Neural cell (in vitro differentiated cells): ENCODE results near the gene GPR180.

Experiments
- CTCF ChIP-seq: fragments of 450-650 bp; IDR thresholded peaks from 2 replicates; pipeline ENCODE4 v1.5.1; 2014; ENCODE audit warnings: antibody characterized with exemption, mild to moderate bottlenecking, moderate library complexity; ENCODE audit not compliant: poor library complexity, severe bottlenecking
- EP300 ChIP-seq: fragments of 450-650 bp; conservative IDR thresholded peaks from 2 replicates; pipeline ENCODE4 v1.6.1; 2014; ENCODE audit warnings: antibody characterized with exemption, mild to moderate bottlenecking, moderate library complexity; ENCODE audit not compliant: poor library complexity, severe bottlenecking
- EZH2 ChIP-seq: fragments of 200-600, 300-800 bp; shearing (Covaris generic), sonication (generic); IDR thresholded peaks from 2 replicates; pipeline ENCODE4 v1.6.1; 2014; ENCODE audit warnings: antibody characterized with exemption, low read length, borderline replicate concordance, mild to moderate bottlenecking; ENCODE audit not compliant: insufficient read depth, poor library complexity, severe bottlenecking
- MXI1 ChIP-seq: fragments of 450-650 bp; conservative IDR thresholded peaks from 2 replicates; pipeline ENCODE4 v1.6.1; 2014; ENCODE audit warnings: antibody characterized with exemption, mild to moderate bottlenecking; ENCODE audit not compliant: poor library complexity, severe bottlenecking
- POLR2AphosphoS5 ChIP-seq: IDR thresholded peaks from 2 replicates; pipeline ENCODE4 v1.6.1; 2012
- RAD21 ChIP-seq: fragments of 450-650 bp; conservative IDR thresholded peaks from 2 replicates; pipeline ENCODE4 v1.6.1; 2014; ENCODE audit warnings: antibody characterized with exemption, mild to moderate bottlenecking, moderate library complexity
- REST ChIP-seq: IDR thresholded peaks from 2 replicates; pipeline ENCODE4 v1.6.1; 2012; ENCODE audit warnings: borderline replicate concordance
- TAF1 ChIP-seq: IDR thresholded peaks from 2 replicates; pipeline ENCODE4 v1.6.1; 2012; ENCODE audit warnings: low read depth

- TF ChIP-seq CTCF (no peak), POLR2AphosphoS5 (no peak), EZH2 (no peak), RAD21 (no peak), EP300 (no peak), TAF1 (no peak), REST (no peak), MXI1 (no peak)
Measured at GRCh38 chr13:94682229-94682628, 80.6 kb downstream of the GPR180 start.
